A549 (cell line): ENCODE results near the gene PADI2. TPM values are rescaled to one million over a fixed set of nuclear protein-coding genes. Genes with fewer than 3 reads are reported as not detected.

Source experiments
- ATAC-seq, 2 experiments: fragments of 200-7000 bp in 1 of 2; fragments of >200 bp in 1 of 2; cut with Nextera tagmentation in 1 of 2; cut with Tn5 transposase in 1 of 2; 3 replicates each; pipeline versions ENCODE4 v1.8.0 to v1.9.1; 2018 to 2020; ENCODE audit warnings: mild to moderate bottlenecking in 1 of 2, moderate library complexity in 1 of 2
- CTCF ChIA-PET: fragments of 300-600 bp; sonication (Branson Sonifier 250); formaldehyde crosslinking; extraction: SDS; loops from one replicate; lab custom pipeline; 2021; ENCODE audit warnings: antibody characterized with exemption, inconsistent platforms; lab: Yijun Ruan, JAX
- POLR2A ChIA-PET: fragments of 350-600 bp; formaldehyde crosslinking; extraction: SDS; loops from one replicate; lab custom pipeline; 2021; ENCODE audit warnings: antibody characterized with exemption, inconsistent platforms; lab: Yijun Ruan, JAX
- DNase-seq, 2 experiments: peaks; one replicate each; pipeline versions ENCODE4 v3.0.0 to v3.0.0-alpha.2; 2011 to 2016; ENCODE audit warnings: low read depth in 1 of 2, low spot score in 1 of 2
- FAIRE-seq: peaks from 2 replicates; lab custom pipeline; 2011; peaks lifted over from hg19 to GRCh38; lab: Jason Lieb, UNC
- H3K27ac ChIP-seq, 2 experiments: fragments of >200 bp; sonication (Bioruptor Twin); formaldehyde crosslinking; 3 replicates each; pipeline ENCODE4 v1.5.1; 2016 to 2017
- H3K4me1 ChIP-seq: fragments of >200 bp; sonication (Bioruptor Twin); formaldehyde crosslinking; 3 replicates; pipeline ENCODE4 v1.6.1; 2016
- H3K4me2 ChIP-seq: fragments of >200 bp; sonication (Bioruptor Twin); formaldehyde crosslinking; 3 replicates; pipeline ENCODE4 v1.6.1; 2016
- H3K4me3 ChIP-seq: fragments of >200 bp; sonication (Bioruptor Twin); formaldehyde crosslinking; 3 replicates; pipeline ENCODE4 v1.5.1; 2016
- H3K9me3 ChIP-seq: fragments of >200 bp; sonication (Bioruptor Twin); formaldehyde crosslinking; 3 replicates; pipeline ENCODE4 v1.6.1; 2016
- BHLHE40 ChIP-seq: IDR thresholded peaks from 2 replicates; pipeline ENCODE4 v1.6.1; 2012; ENCODE audit warnings: low read depth, low read length, inconsistent platforms
- CHD2 ChIP-seq: fragments of 150-350 bp; IDR thresholded peaks from 2 replicates; pipeline ENCODE4 v1.6.1; 2014; ENCODE audit warnings: low read length; ENCODE audit not compliant: partially characterized antibody
- ESRRA ChIP-seq: fragments of 150-350 bp; IDR thresholded peaks from 2 replicates; pipeline ENCODE4 v1.6.1; 2014; ENCODE audit warnings: mild to moderate bottlenecking, low read length, borderline replicate concordance
- HDAC2 ChIP-seq: fragments of 200-600 bp; sonication (generic); IDR thresholded peaks from 2 replicates; pipeline ENCODE4 v1.6.1; 2016
- HEYL ChIP-seq: fragments of 250-450 bp; sonication (Bioruptor Pico); IDR thresholded peaks from 2 replicates; pipeline ENCODE4 v1.8.0; 2021; ENCODE audit warnings: mild to moderate bottlenecking, moderate library complexity
- HMGXB4 ChIP-seq: fragments of 250-450 bp; sonication (Bioruptor Pico); IDR thresholded peaks from 2 replicates; pipeline ENCODE4 v1.5.0; 2021; ENCODE audit warnings: mild to moderate bottlenecking, moderate library complexity, borderline replicate concordance
- HOXA7 ChIP-seq: fragments of 250-450 bp; sonication (Bioruptor Pico); IDR thresholded peaks from 2 replicates; pipeline ENCODE4 v1.5.0; 2020; ENCODE audit warnings: mild to moderate bottlenecking, moderate library complexity
- MAX ChIP-seq: IDR thresholded peaks from 2 replicates; pipeline ENCODE4 v1.6.1; 2012
- MAZ ChIP-seq: fragments of 150-350 bp; IDR thresholded peaks from 2 replicates; pipeline ENCODE4 v1.6.1; 2014; ENCODE audit warnings: antibody characterized with exemption, low read depth, low read length, borderline replicate concordance
- MYC ChIP-seq: IDR thresholded peaks from 2 replicates; pipeline ENCODE4 v1.6.1; 2012; ENCODE audit warnings: mild to moderate bottlenecking, inconsistent platforms, low read length, improper control_type of control experiment, borderline replicate concordance
- PBX3 ChIP-seq: IDR thresholded peaks from 2 replicates; pipeline ENCODE4 v1.6.1; 2012
- PHF8 ChIP-seq: fragments of 200-600 bp; sonication (generic); IDR thresholded peaks from 2 replicates; pipeline ENCODE4 v1.6.1; 2016; ENCODE audit warnings: low read depth, mild to moderate bottlenecking, antibody characterized with exemption, moderate library complexity, borderline replicate concordance
- RARB ChIP-seq: fragments of 250-450 bp; sonication (Bioruptor Pico); IDR thresholded peaks from 2 replicates; pipeline ENCODE4 v1.8.0; 2021; ENCODE audit warnings: mild to moderate bottlenecking, moderate library complexity
- RCOR1 ChIP-seq: fragments of 150-350 bp; IDR thresholded peaks from 2 replicates; pipeline ENCODE4 v1.6.1; 2014; ENCODE audit warnings: antibody characterized with exemption, low read length, low read depth
- RNF2 ChIP-seq: fragments of 200-600 bp; sonication (generic); IDR thresholded peaks from 2 replicates; pipeline ENCODE4 v1.6.1; 2016; ENCODE audit warnings: low read depth, mild to moderate bottlenecking, antibody characterized with exemption, moderate library complexity, borderline replicate concordance
- TFCP2L1 ChIP-seq: fragments of 250-450 bp; sonication (Bioruptor Pico); IDR thresholded peaks from 2 replicates; pipeline ENCODE4 v1.5.0; 2021; ENCODE audit warnings: mild to moderate bottlenecking
- ZSCAN20 ChIP-seq: fragments of 250-450 bp; sonication (Bioruptor Pico); IDR thresholded peaks from 2 replicates; pipeline ENCODE4 v1.8.0; 2022; ENCODE audit warnings: mild to moderate bottlenecking, moderate library complexity
- WGBS: methylation state at CpG from one replicate; pipeline ENCODE4 v1.1.6; 2017; ENCODE audit errors: missing lambda C conversion rate; 5-methylcytosine and 5-hydroxymethylcytosine counted together
- polyA plus RNA-seq, 4 experiments: library from polyadenylated mRNA; depleted of rRNA in 3 of 4; stranded (reverse); fragments of >200 nt; fragmentation: RNase III in 1 of 4; extraction: RNeasy Plus Mini Kit Qiagen cat#74134 plus additional on column Dnase treatment in 1 of 4; gene quantifications; 2 replicates in 3 of 4; 3 replicates in 1 of 4; pipeline ENCODE4 v1.2.3, GENCODE V29; 2011 to 2017
- TF ChIP-seq, protein P1 (sequence below): fragments of 150-350 bp; IDR thresholded peaks from 2 replicates; pipeline ENCODE4 v1.6.1; 2014; ENCODE audit warnings: low read depth, mild to moderate bottlenecking, low read length
- TF ChIP-seq, protein P2 (sequence below): IDR thresholded peaks from 2 replicates; pipeline ENCODE4 v1.6.1; 2012; ENCODE audit warnings: low read depth, borderline replicate concordance
- TF ChIP-seq, protein P3 (sequence below): fragments of 250-450 bp; sonication (Bioruptor Pico); IDR thresholded peaks from 2 replicates; pipeline ENCODE4 v1.5.0; 2020; ENCODE audit warnings: low read depth, mild to moderate bottlenecking, moderate library complexity

PADI2 gene
- polyA plus RNA-seq, 2 of the 4 experiments (the other 2 are of a cell fraction) = 1.1 to 1.3 TPM

- ChIA-PET CTCF (interaction anchor here (1.2 to 1.9 kb wide), 3 partner anchors 22 to 211 kb away, joined by 3 to 6 read pairs (median 6); no protein-coding TSS in a partner anchor), POLR2A (no interaction called here)
- TF ChIP-seq ZSCAN20 (CRISPR knock-in tag) (no peak), HEYL (CRISPR knock-in tag) (no peak), HDAC2 (no peak), MAX (no peak), MYC (no peak), PBX3 (no peak), BHLHE40 (no peak), RARB (CRISPR knock-in tag) (no peak), RCOR1 (no peak), CHD2 (no peak), MAZ (no peak), TFCP2L1 (CRISPR knock-in tag) (no peak), ESRRA (no peak)
- TF ChIP-seq, protein P1, sequence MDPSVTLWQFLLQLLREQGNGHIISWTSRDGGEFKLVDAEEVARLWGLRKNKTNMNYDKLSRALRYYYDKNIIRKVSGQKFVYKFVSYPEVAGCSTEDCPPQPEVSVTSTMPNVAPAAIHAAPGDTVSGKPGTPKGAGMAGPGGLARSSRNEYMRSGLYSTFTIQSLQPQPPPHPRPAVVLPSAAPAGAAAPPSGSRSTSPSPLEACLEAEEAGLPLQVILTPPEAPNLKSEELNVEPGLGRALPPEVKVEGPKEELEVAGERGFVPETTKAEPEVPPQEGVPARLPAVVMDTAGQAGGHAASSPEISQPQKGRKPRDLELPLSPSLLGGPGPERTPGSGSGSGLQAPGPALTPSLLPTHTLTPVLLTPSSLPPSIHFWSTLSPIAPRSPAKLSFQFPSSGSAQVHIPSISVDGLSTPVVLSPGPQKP = no peak
- TF ChIP-seq, protein P2, sequence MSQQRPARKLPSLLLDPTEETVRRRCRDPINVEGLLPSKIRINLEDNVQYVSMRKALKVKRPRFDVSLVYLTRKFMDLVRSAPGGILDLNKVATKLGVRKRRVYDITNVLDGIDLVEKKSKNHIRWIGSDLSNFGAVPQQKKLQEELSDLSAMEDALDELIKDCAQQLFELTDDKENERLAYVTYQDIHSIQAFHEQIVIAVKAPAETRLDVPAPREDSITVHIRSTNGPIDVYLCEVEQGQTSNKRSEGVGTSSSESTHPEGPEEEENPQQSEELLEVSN = no peak
- TF ChIP-seq, protein P3, sequence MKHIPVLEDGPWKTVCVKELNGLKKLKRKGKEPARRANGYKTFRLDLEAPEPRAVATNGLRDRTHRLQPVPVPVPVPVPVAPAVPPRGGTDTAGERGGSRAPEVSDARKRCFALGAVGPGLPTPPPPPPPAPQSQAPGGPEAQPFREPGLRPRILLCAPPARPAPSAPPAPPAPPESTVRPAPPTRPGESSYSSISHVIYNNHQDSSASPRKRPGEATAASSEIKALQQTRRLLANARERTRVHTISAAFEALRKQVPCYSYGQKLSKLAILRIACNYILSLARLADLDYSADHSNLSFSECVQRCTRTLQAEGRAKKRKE (CRISPR knock-in tag) = no peak
- ATAC-seq = no peak
- Histone ChIP-seq H3K9me3 (no peaks in the 10 kb centered on the region), H3K27ac (no peak overlapping the region), H3K4me1 (no peaks in the 10 kb centered on the region), H3K4me3 (no peak overlapping the region), H3K4me2 (no peak overlapping the region)
- FAIRE-seq = no peak
- DNase-seq = no peak
- 75% methylated on average over 3 of the region's 3 CpGs for WGBS
Observed at GRCh38 chr1:17023573-17023972, 95.7 kb downstream of the PADI2 start.

GRCh38 chr1:17023102-17023501 is 96.1 kb downstream of the PADI2 start:
- POLR2A ChIA-PET = no interaction called here
- no peak for FAIRE-seq
- ATAC-seq = no peak

DNA sequence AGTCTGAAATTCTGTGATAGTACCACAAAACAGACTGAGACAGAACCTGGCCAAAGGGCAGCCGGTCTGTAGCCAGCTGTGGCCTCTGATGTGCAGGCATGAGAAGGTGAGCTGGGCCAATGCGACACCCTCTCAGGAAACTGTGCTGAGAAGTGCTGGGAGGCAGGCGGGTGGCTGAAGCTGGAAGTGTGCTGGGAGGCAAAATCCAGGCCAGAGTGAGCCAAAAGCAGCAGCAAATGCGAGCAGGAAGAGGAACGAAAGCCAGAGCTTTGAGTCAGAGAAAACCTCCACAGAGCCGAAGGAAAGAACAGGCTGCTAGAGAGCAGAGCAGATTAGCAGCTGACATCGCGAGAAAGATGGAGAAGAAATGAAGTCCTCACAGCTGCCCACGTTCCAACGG is 97.4 kb downstream of the PADI2 start:
- ChIA-PET POLR2A (no interaction called here), CTCF (interaction anchor here (2.4 kb wide), 1 partner anchor 24 kb away, joined by 10 read pairs; no protein-coding TSS in a partner anchor)
- WGBS = 95% methylated on average over 10 of the region's 10 CpGs
- H3K27ac ChIP-seq = no peak overlapping the region
- FAIRE-seq (no peak), ATAC-seq (no peak), DNase-seq (no peak)
- no peak overlapping the region for H3K4me3 ChIP-seq
- TF ChIP-seq HMGXB4 (CRISPR knock-in tag) (no peak), TFCP2L1 (CRISPR knock-in tag) (no peak), RNF2 (no peak)
- TF ChIP-seq, protein P3 (CRISPR knock-in tag) = no peak
- no peak overlapping the region for H3K4me2 ChIP-seq
- H3K9me3 ChIP-seq = no peaks in the 10 kb centered on the region
- no peaks in the 10 kb centered on the region for H3K4me1 ChIP-seq

More at GRCh38 chr1:17023102-17023501, 96.1 kb downstream of the PADI2 start:
- Histone ChIP-seq H3K9me3 (no peaks in the 10 kb centered on the region), H3K4me3 (no peak overlapping the region), H3K4me1 (no peaks in the 10 kb centered on the region), H3K27ac (no peak overlapping the region), H3K4me2 (no peak overlapping the region)
- TF ChIP-seq HOXA7 (CRISPR knock-in tag) = no peak
- TF ChIP-seq PHF8 = no peak
- DNase-seq = no peak
- WGBS = 77% methylated on average over 4 of the region's 4 CpGs
- CTCF ChIA-PET = interaction anchor here (1.0 to 1.9 kb wide), 4 partner anchors 23 to 211 kb away, joined by 3 to 6 read pairs (median 4); no protein-coding TSS in a partner anchor
